Testis (tissue), 3 donors: ENCODE data around the gene CADM4. TPM values are rescaled to one million over a fixed set of nuclear protein-coding genes. Genes with fewer than 3 reads are reported as not detected.

Source experiments
- DNase-seq: peaks from one replicate; pipeline ENCODE4 v3.0.0-alpha.2; 2019
- H3K27ac ChIP-seq, 2 donors: fragments of 200-600 bp; sonication (generic); one replicate each; pipeline ENCODE4 v1.5.1; 2019
- H3K27me3 ChIP-seq: fragments of 200-600 bp; sonication (generic); one replicate; pipeline ENCODE4 v1.5.1; 2019
- H3K36me3 ChIP-seq: fragments of 200-600 bp; sonication (generic); one replicate; pipeline ENCODE4 v1.5.1; 2017; ENCODE audit warnings: low read depth; ENCODE audit errors: missing control alignments
- H3K4me1 ChIP-seq: fragments of 200-600 bp; sonication (generic); one replicate; pipeline ENCODE4 v1.5.1; 2019
- H3K4me3 ChIP-seq, 2 donors: fragments of 200-600 bp; sonication (generic); one replicate each; pipeline ENCODE4 v1.5.1; 2017 to 2019
- H3K9me3 ChIP-seq: fragments of 200-600 bp; sonication (generic); one replicate; pipeline ENCODE4 v1.5.1; 2017
- POLR2A ChIP-seq: fragments of 450-650 bp; IDR thresholded peaks from one replicate; pipeline ENCODE4 v1.6.1; 2017; ENCODE audit warnings: antibody characterized with exemption, mild to moderate bottlenecking, moderate library complexity
- WGBS, 2 donors: methylation state at CpG; one replicate each; pipeline ENCODE4 v1.1.5; 2018; 5-methylcytosine and 5-hydroxymethylcytosine counted together
- intact Hi-C: fragments of 100-400 bp; cut with DNase I; formaldehyde crosslinking; loops from one replicate; pipeline ENCODE4 v1.15.1; 2023; ENCODE audit warnings: low total_unique reads
- polyA plus RNA-seq: library from polyadenylated mRNA; stranded (reverse); fragments of 350-450 nt; fragmentation: Illumina TruSeq; extraction: RNeasy Lipid Tissue Mini Kit (QIAGEN cat#74804); gene quantifications from one replicate; pipeline ENCODE4 v1.2.3, GENCODE V29; 2014; ENCODE audit warnings: low read depth, low replicate concordance; ENCODE audit not compliant: insufficient read depth
- total RNA-seq, 2 donors: library from RNA; depleted of rRNA; stranded (reverse); fragments of >200 nt; gene quantifications; one replicate each; pipeline ENCODE4 v1.2.3, GENCODE V29; 2016
- TF ChIP-seq, protein P1 (sequence below), 3 experiments: fragments of 450-650 bp in 2 of 3; fragments of 200-600 bp in 1 of 3; sonication (generic) in 1 of 3; IDR thresholded peaks; one replicate each; pipeline ENCODE4 v1.5.1; 2016 to 2019; ENCODE audit warnings: antibody characterized with exemption in 3 of 3, mild to moderate bottlenecking in 2 of 3, moderate library complexity in 1 of 3

The CADM4 gene
- total and polyA plus RNA-seq, 3 donors from 2014 or later: 1.5 to 7.8 (median 4.3) TPM

DNA sequence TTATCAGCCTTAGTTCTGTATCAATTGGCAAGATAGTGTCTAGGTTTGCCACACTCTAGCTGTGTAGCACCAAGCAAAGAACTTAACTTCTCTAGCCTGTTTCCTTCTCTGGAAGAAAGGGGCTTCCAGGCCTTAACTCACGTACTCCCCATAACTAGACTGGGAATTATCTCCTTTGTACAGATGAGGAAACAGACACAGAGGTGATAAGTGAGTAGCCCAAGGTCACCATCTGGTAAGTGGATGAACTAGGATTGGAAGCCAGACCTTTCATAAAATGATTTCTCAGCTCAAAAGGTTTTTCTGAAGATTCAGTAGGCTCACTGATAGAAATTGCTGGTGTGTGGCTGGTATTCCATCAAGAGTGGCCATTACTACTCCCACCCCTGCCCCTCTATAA is 23.3 kb downstream of the CADM4 start:
- Histone ChIP-seq H3K9me3 (no peaks in the 10 kb centered on the region), H3K4me1 (peaks cover 4% of the 10 kb centered on the region), H3K4me3 (no peak overlapping the region), H3K27me3 (no peaks in the 10 kb centered on the region), H3K27ac (no peak overlapping the region), H3K36me3 (no peaks in the 10 kb centered on the region)
- intact Hi-C loops: no loop called here
- WGBS, 2 donors: 48 to 52% methylated on average over 1 of the region's 1 CpG
- TF ChIP-seq, protein P1, sequence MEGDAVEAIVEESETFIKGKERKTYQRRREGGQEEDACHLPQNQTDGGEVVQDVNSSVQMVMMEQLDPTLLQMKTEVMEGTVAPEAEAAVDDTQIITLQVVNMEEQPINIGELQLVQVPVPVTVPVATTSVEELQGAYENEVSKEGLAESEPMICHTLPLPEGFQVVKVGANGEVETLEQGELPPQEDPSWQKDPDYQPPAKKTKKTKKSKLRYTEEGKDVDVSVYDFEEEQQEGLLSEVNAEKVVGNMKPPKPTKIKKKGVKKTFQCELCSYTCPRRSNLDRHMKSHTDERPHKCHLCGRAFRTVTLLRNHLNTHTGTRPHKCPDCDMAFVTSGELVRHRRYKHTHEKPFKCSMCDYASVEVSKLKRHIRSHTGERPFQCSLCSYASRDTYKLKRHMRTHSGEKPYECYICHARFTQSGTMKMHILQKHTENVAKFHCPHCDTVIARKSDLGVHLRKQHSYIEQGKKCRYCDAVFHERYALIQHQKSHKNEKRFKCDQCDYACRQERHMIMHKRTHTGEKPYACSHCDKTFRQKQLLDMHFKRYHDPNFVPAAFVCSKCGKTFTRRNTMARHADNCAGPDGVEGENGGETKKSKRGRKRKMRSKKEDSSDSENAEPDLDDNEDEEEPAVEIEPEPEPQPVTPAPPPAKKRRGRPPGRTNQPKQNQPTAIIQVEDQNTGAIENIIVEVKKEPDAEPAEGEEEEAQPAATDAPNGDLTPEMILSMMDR (IDR thresholded peaks at IDR 0.05): no peak
- no peak for TF ChIP-seq POLR2A
- DNase-seq: no peak

DNA sequence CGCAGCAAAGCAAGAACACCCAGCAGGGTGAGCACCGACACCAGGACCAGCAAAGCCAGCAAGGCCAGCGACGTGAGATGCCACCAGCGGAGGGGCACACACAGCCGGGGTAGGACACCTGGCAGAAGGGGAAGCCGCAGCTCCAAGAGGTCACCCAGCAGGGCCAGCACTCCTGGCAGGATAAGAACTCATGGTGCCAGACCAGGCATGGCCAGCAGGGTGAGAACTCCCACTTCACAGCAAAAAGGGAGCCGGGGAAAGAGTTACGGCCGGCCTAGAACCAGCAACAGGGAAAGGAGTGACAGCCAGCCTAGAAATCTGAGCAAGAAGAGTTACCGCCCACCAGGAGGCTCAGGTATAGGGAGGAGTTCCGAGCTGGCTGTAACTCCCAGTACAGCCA is 27.3 kb downstream of the CADM4 start:
- H3K36me3 ChIP-seq: no peaks in the 10 kb centered on the region
- H3K4me1 ChIP-seq: peaks cover 4% of the 10 kb centered on the region
- intact Hi-C loops: no loop called here
- H3K27ac ChIP-seq: no peak overlapping the region
- TF ChIP-seq, protein P1 (IDR thresholded peaks at IDR 0.05): no peak
- TF ChIP-seq POLR2A: no peak
- no peaks in the 10 kb centered on the region for H3K9me3 ChIP-seq
- WGBS, 2 donors: 87 to 93% methylated on average over 10 to 12 of the region's 12 CpGs
- no peaks in the 10 kb centered on the region for H3K27me3 ChIP-seq
- no peak for DNase-seq
- no peak overlapping the region for H3K4me3 ChIP-seq

- Histone ChIP-seq H3K4me3 (no peak within 1 kb of the TSS), H3K36me3 (no peaks in the 10 kb centered on the region)
- intact Hi-C loops: no loop called here
These were observed 27.9 kb downstream of the CADM4 start, which contains the start of gene SRRM5 for GRCh38 chr19:43611788-43612187. TSS of gene SRRM5 (plus strand) at chr19:43612088. CDS start at chr19:43612122, 34 bp downstream.

DNA sequence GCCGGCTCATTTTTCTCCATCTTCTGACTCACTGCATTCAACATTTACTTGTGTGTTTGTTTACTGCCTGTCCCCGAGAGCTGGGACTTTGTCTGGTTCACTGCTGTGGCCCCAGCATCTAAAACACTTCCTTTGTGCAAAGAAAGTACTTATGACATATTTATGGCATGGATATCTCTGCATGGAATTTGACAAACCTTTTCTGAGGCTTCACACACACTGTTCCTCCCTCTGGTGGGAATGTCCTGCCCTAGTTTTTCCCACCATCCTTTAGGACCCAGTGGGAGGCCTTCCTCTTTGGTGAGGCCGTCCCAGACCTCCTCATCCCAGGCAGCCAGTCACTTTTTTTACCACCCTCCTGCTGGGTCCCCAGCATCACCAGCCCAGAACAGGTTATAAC is 29.2 kb downstream of the CADM4 start:
- Histone ChIP-seq H3K27me3 (no peaks in the 10 kb centered on the region), H3K27ac (no peak overlapping the region), H3K9me3 (no peaks in the 10 kb centered on the region), H3K4me1 (no peaks in the 10 kb centered on the region), H3K36me3 (no peaks in the 10 kb centered on the region), H3K4me3 (no peak overlapping the region)
- 52 to 65% methylated on average over 3 of the region's 3 CpGs for WGBS, 2 donors
- TF ChIP-seq POLR2A: no peak
- TF ChIP-seq, protein P1 (IDR thresholded peaks at IDR 0.05): no peak
- intact Hi-C loops: no loop called here
- no peak for DNase-seq

More at GRCh38 chr19:43611788-43612187, 27.9 kb downstream of the CADM4 start, which contains the start of gene SRRM5:
- WGBS, 2 donors: 82 to 96% methylated on average over 3 of the region's 3 CpGs
- Histone ChIP-seq H3K27me3 (no peaks in the 10 kb centered on the region), H3K27ac (no peak within 1 kb of the TSS), H3K9me3 (no peaks in the 10 kb centered on the region), H3K4me1 (peaks cover 4% of the 10 kb centered on the region)
- DNase-seq: no peak
- TF ChIP-seq, protein P1 (IDR thresholded peaks at IDR 0.05): no peak
- no peak for TF ChIP-seq POLR2A

- 83 to 87% methylated on average over 7 of the region's 7 CpGs for WGBS, 2 donors
- Histone ChIP-seq H3K4me1 (no peaks in the 10 kb centered on the region), H3K36me3 (no peaks in the 10 kb centered on the region), H3K9me3 (no peaks in the 10 kb centered on the region), H3K27ac (no peak overlapping the region), H3K27me3 (no peaks in the 10 kb centered on the region), H3K4me3 (no peak overlapping the region)
- DNase-seq: no peak
- TF ChIP-seq POLR2A: no peak
- TF ChIP-seq, protein P1 (IDR thresholded peaks at IDR 0.05): no peak
- intact Hi-C loops: no loop called here
These were observed 29.8 kb downstream of the CADM4 start for GRCh38 chr19:43609872-43610271.
